Hepatocyte (in vitro differentiated cells): Measurements from ENCODE around the gene SDR42E1.

Experiments
- EZH2phosphoT487 ChIP-seq: fragments of 200-600 bp; sonication (generic); IDR thresholded peaks from one replicate; pipeline ENCODE4 v1.6.1; 2018; ENCODE audit warnings: antibody characterized with exemption, mild to moderate bottlenecking, low read depth, moderate library complexity; ENCODE audit not compliant: unreplicated experiment, severe bottlenecking
- TF ChIP-seq, protein P1 (sequence below): fragments of 200-600 bp; sonication (generic); IDR thresholded peaks from 2 replicates; pipeline ENCODE4 v1.5.1; 2016; ENCODE audit warnings: antibody characterized with exemption, mild to moderate bottlenecking; ENCODE audit not compliant: poor library complexity

DNA sequence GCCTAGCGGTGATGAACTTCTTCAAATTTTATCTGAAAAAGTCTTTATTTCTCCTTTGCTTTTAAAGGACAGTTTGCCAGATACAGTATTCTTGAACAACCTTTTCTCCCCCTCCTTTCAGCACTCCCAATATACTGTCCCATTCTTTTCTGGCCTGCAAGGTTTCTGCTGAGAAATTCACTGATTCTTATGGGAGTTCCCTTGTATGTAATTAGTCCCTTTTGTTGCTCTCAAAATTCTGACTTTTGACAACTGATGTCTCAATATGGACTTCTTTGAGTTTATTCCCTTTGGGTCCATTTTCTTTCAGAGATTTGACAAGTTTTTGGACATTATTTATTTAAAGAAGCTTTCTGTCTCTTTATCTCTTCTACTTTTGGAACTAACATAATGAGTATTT, 39.4 kb downstream of the SDR42E1 start:
- TF ChIP-seq, protein P1, sequence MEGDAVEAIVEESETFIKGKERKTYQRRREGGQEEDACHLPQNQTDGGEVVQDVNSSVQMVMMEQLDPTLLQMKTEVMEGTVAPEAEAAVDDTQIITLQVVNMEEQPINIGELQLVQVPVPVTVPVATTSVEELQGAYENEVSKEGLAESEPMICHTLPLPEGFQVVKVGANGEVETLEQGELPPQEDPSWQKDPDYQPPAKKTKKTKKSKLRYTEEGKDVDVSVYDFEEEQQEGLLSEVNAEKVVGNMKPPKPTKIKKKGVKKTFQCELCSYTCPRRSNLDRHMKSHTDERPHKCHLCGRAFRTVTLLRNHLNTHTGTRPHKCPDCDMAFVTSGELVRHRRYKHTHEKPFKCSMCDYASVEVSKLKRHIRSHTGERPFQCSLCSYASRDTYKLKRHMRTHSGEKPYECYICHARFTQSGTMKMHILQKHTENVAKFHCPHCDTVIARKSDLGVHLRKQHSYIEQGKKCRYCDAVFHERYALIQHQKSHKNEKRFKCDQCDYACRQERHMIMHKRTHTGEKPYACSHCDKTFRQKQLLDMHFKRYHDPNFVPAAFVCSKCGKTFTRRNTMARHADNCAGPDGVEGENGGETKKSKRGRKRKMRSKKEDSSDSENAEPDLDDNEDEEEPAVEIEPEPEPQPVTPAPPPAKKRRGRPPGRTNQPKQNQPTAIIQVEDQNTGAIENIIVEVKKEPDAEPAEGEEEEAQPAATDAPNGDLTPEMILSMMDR = no peak
- no peak for TF ChIP-seq EZH2phosphoT487
